ENCODE measurements around the gene UBE2Q1.

DNA sequence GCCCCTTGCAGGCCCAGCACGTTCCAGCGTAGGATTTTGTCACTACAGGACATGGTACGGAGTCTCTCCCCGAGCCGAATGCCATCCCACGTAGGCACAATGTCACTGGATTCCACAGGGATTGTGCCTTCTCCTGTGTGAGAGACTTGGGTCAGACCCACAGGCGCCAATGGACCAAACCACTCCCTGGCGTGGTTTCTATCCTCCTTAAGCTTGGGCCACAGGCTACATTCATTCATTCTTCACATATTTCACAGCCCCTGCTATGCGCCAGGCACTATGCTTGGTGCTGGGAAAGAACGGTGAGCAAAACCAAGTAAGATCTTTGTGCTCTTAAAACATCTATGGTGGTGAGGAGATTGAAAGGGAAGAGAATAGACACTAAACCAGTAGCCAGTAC, 27.8 kb upstream of the UBE2Q1 start:
- TF ChIP-seq CTCF (IDR thresholded peaks at IDR 0.05) (no peak), POLR2A (IDR thresholded peaks at IDR 0.05) (no peak)
